ENCODE results near the gene ZFP90.

- no peak for TF ChIP-seq POLR2A (IDR thresholded peaks at IDR 0.05)
- no peak for TF ChIP-seq CTCF (IDR thresholded peaks at IDR 0.05)
Observed at GRCh38 chr16:68529931-68530701, 9.0 kb upstream of the ZFP90 start.
